Esophagus squamous epithelium (tissue), 4 donors: Measurements from ENCODE around the gene MYPOP.

ENCODE experiments used
- CTCF ChIP-seq, 6 experiments: fragments of 450-650 bp in 4 of 6; fragments of 200-600 bp in 2 of 6; sonication (generic) in 2 of 6; IDR thresholded peaks; one replicate each; pipeline ENCODE4 v1.5.1; 2016 to 2019; ENCODE audit warnings: antibody characterized with exemption in 6 of 6, mild to moderate bottlenecking in 4 of 6, moderate library complexity in 4 of 6
- POLR2A ChIP-seq, 4 donors: fragments of 450-650 bp; IDR thresholded peaks; one replicate each; pipeline ENCODE4 v1.6.1; 2017; ENCODE audit warnings: antibody characterized with exemption in 4 of 4, mild to moderate bottlenecking in 4 of 4, moderate library complexity in 3 of 4

GRCh38 chr19:45862564-45863334 lies 39.7 kb downstream of the MYPOP start, which contains the start of gene SYMPK:
- TF ChIP-seq CTCF (IDR thresholded peaks at IDR 0.05) (peak in 2 of 6 experiments; percentile 3 to 42), POLR2A (IDR thresholded peaks at IDR 0.05) (peak in 3 of 4 donors; percentile 34 to 78 (median 45))
